Panc1 (cell line): ENCODE measurements around the gene FOXK2. TPM values are rescaled to one million over a fixed set of nuclear protein-coding genes. Genes with fewer than 3 reads are reported as not detected.

Source experiments
- ATAC-seq: fragments of 200-7000 bp; cut with Tn5 transposase; 2 replicates; pipeline ENCODE4 v1.9.1; 2020; ENCODE audit warnings: mild to moderate bottlenecking, moderate library complexity
- BruUV-seq: library from RNA; stranded (reverse); fragments of 400-500 nt; replicated peaks from 2 replicates; lab custom pipeline; 2021; lab: Mats Ljungman, UMichigan
- CTCF ChIA-PET: fragments of 300-600 bp; sonication (Branson Sonifier 250); formaldehyde crosslinking; loops from one replicate; lab custom pipeline; 2022; ENCODE audit warnings: antibody characterized with exemption; lab: Charles Lee
- POLR2A ChIA-PET: fragments of 300-600 bp; sonication (Branson Sonifier 250); formaldehyde crosslinking; loops from one replicate; lab custom pipeline; 2022; ENCODE audit warnings: antibody characterized with exemption; lab: Charles Lee
- DNase-seq: peaks from one replicate; pipeline ENCODE4 v3.0.0-alpha.2; 2010; ENCODE audit warnings: low read depth, low spot score
- H3K27ac ChIP-seq: 2 replicates; pipeline ENCODE4 v1.5.1; 2011; ENCODE audit warnings: mild to moderate bottlenecking, low read length, inconsistent platforms
- H3K27me3 ChIP-seq: fragments of 200-500 bp; sonication (Bioruptor generic); 2 replicates; pipeline ENCODE4 v1.6.0; 2014; ENCODE audit warnings: low read length, inconsistent platforms; ENCODE audit not compliant: control insufficient read depth, insufficient read depth
- H3K36me3 ChIP-seq: fragments of 200-500 bp; sonication (Bioruptor generic); 2 replicates; pipeline ENCODE4 v1.5.1; 2014; ENCODE audit warnings: inconsistent platforms, mild to moderate bottlenecking, low read length, moderate library complexity; ENCODE audit not compliant: control insufficient read depth, insufficient read depth
- H3K4me1 ChIP-seq: 2 replicates; pipeline ENCODE4 v1.5.1; 2011; ENCODE audit warnings: inconsistent platforms, mild to moderate bottlenecking, low read length, moderate library complexity; ENCODE audit not compliant: control insufficient read depth, insufficient read depth
- H3K4me3 ChIP-seq, 2 experiments: 2 replicates each; pipeline ENCODE4 v1.5.1; 2011 to 2012; ENCODE audit warnings: low read depth in 2 of 2, low read length in 2 of 2, mild to moderate bottlenecking in 2 of 2, inconsistent platforms in 1 of 2, moderate library complexity in 1 of 2
- H3K9me3 ChIP-seq: fragments of 200-500 bp; sonication (Bioruptor generic); 2 replicates; pipeline ENCODE4 v1.5.1; 2014; ENCODE audit warnings: low read depth, mild to moderate bottlenecking, inconsistent platforms, low read length, moderate library complexity; ENCODE audit not compliant: control insufficient read depth, insufficient read depth
- CTCF ChIP-seq: fragments of 450-650 bp; IDR thresholded peaks from 2 replicates; pipeline ENCODE4 v1.5.1; 2017; ENCODE audit warnings: mild to moderate bottlenecking
- POLR2AphosphoS5 ChIP-seq: IDR thresholded peaks from 2 replicates; pipeline ENCODE4 v1.6.1; 2012; ENCODE audit warnings: mild to moderate bottlenecking, low read depth, low read length, moderate library complexity
- REST ChIP-seq, 2 experiments: IDR thresholded peaks; 2 replicates each; pipeline ENCODE4 v1.6.1; 2011 to 2012; ENCODE audit warnings: low read depth in 2 of 2, control low read depth in 1 of 2, low read length in 1 of 2, mild to moderate bottlenecking in 1 of 2, moderate library complexity in 1 of 2; ENCODE audit not compliant: insufficient read depth in 1 of 2
- SIN3A ChIP-seq: IDR thresholded peaks from 2 replicates; pipeline ENCODE4 v1.6.1; 2012; ENCODE audit warnings: low read depth, mild to moderate bottlenecking, low read length, moderate library complexity, borderline replicate concordance; ENCODE audit not compliant: insufficient read depth
- TCF7L2 ChIP-seq: IDR thresholded peaks from 2 replicates; pipeline ENCODE4 v1.6.1; 2011; ENCODE audit warnings: mild to moderate bottlenecking, low read depth, low read length, inconsistent platforms
- in situ Hi-C: cut with HindIII; loops from 2 replicates; pipeline ENCODE4 v1.10.0; 2016; ENCODE audit warnings: low sequenced_read_pairs, low pct_unique_long_range_greater_than_20kb
- intact Hi-C: fragments of 100-400 bp; cut with micrococcal nuclease; formaldehyde crosslinking; loops from one replicate; pipeline ENCODE4 v1.10.0; 2022; ENCODE audit not compliant: unreplicated experiment
- total RNA-seq: library from RNA; stranded (reverse); gene quantifications from one replicate; pipeline ENCODE4 v1.2.1, GENCODE V29; 2021; ENCODE audit not compliant: unreplicated experiment

The FOXK2 gene
- total RNA-seq, 1 experiment from 2014 or later: 143 TPM

DNA sequence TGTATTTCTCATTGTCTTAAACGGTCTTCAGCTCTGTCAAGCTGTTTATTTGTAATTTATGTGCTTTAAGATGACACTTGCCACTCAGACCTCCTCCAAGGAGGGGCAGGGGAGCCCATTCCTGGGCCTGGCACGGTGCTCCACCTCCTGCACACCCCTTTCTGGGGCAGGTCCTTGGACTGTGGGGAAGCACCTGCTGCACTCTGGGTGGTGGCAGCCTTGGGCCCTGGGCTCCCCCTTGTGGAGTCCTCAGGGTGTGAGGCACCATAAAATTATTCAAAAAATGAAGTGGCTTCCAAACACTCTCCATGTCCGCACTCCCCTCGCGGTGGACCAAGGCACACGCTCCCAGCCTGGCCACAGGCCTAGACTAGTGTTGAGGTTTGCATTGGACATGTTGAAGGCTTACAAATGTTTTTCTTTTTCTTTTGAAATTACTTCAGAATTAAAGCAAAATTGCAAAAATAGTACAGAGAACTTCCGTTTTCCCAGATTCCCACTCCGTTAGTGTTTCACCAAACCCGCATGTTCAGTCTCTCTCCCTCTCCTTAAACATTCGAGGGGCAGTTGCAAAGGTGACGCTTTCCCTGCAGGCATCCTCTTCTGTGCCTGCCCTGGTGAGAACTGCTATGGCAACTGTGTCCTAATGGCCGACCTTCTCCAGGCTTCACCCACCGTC lies 32.4 kb downstream of the FOXK2 start:
- no peaks in the 10 kb centered on the region for H3K36me3 ChIP-seq
- DNase-seq: no peak
- ChIA-PET CTCF (interaction anchor here (0.6 kb wide), 1 partner anchor 23 kb away, joined by 6 read pairs; no protein-coding TSS in a partner anchor), POLR2A (no interaction called here)
- H3K4me3 ChIP-seq: no peak overlapping the region
- peaks cover 45% of the 10 kb centered on the region for H3K4me1 ChIP-seq
- no peaks in the 10 kb centered on the region for H3K9me3 ChIP-seq
- in situ Hi-C loops (no loop called here), intact Hi-C loops (no loop called here)
- H3K27ac ChIP-seq: 0 out of 2 replicates have a peak overlapping the region, but pooled peaks have one; percentile 6
- TF ChIP-seq CTCF (peak; percentile 95), TCF7L2 (no peak)
- no TSS peak for BruUV-seq
- peak; percentile 95 for ATAC-seq
- no peaks in the 10 kb centered on the region for H3K27me3 ChIP-seq

GRCh38 chr17:82552580-82552979 lies 33.0 kb downstream of the FOXK2 start:
- CTCF ChIA-PET: no interaction called here
- H3K9me3 ChIP-seq: no peaks in the 10 kb centered on the region
- no peaks in the 10 kb centered on the region for H3K27me3 ChIP-seq
- ATAC-seq: no peak
- H3K4me3 ChIP-seq: no peak overlapping the region
- no peak for DNase-seq
- H3K36me3 ChIP-seq: no peaks in the 10 kb centered on the region
- no peak for TF ChIP-seq SIN3A
- TF ChIP-seq TCF7L2: no peak
- TF ChIP-seq CTCF: no peak
- TF ChIP-seq REST (IDR thresholded peaks at IDR 0.05; ENCODE audit: insufficient read depth in 1 of 2, low read depth in 2 of 2, low read length in 1 of 2): no peak
- TF ChIP-seq POLR2AphosphoS5: no peak
- 0 out of 2 replicates have a peak overlapping the region, but pooled peaks have one; percentile 6 for H3K27ac ChIP-seq
- H3K4me1 ChIP-seq: peaks cover 45% of the 10 kb centered on the region
- intact Hi-C loops (no loop called here), in situ Hi-C loops (no loop called here)
- BruUV-seq: no TSS peak
- POLR2A ChIA-PET: no interaction called here
